H1 (cell line): ENCODE results near the gene PATL2. TPM values are rescaled to one million over a fixed set of nuclear protein-coding genes. Genes with fewer than 3 reads are reported as not detected.

Source experiments
- ATF3 ChIP-seq: IDR thresholded peaks from 2 replicates; pipeline ENCODE4 v1.6.1; 2011; ENCODE audit warnings: low read depth, mild to moderate bottlenecking, low read length; ENCODE audit not compliant: insufficient read depth
- BCL11A ChIP-seq, 2 experiments: IDR thresholded peaks; one replicate each; pipeline ENCODE4 v1.6.1; 2011; ENCODE audit warnings: low read depth in 2 of 2, low read length in 2 of 2, mild to moderate bottlenecking in 2 of 2
- CTCF ChIP-seq, 3 experiments: IDR thresholded peaks; 1 replicate in 2 of 3; 2 replicates in 1 of 3; pipeline versions ENCODE4 v1.5.1 to v1.6.1; 2011; ENCODE audit warnings: low read length in 3 of 3, mild to moderate bottlenecking in 3 of 3, inconsistent platforms in 2 of 3, low read depth in 1 of 3, moderate library complexity in 1 of 3; ENCODE audit not compliant: insufficient read depth in 1 of 3; ENCODE audit errors: control extremely low read depth in 1 of 3
- KDM5A ChIP-seq: fragments of 200-600 bp; IDR thresholded peaks from 2 replicates; pipeline ENCODE4 v1.7.1; 2012; ENCODE audit warnings: mild to moderate bottlenecking, low read length, inconsistent platforms, mixed read lengths
- MAX ChIP-seq: IDR thresholded peaks from 2 replicates; pipeline ENCODE4 v1.6.1; 2012; ENCODE audit warnings: inconsistent platforms
- NANOG ChIP-seq: IDR thresholded peaks from 2 replicates; pipeline ENCODE4 v1.6.1; 2011; ENCODE audit warnings: low read length, low read depth, mild to moderate bottlenecking, inconsistent platforms; ENCODE audit not compliant: insufficient read depth, poor library complexity, severe bottlenecking
- RBBP5 ChIP-seq: IDR thresholded peaks from 2 replicates; pipeline ENCODE4 v1.7.1; 2012; ENCODE audit warnings: low read depth, mild to moderate bottlenecking, inconsistent platforms, low read length, moderate library complexity, borderline replicate concordance
- RNF2 ChIP-seq: fragments of 200-900, 300-1000 bp; sonication (generic); IDR thresholded peaks from 2 replicates; pipeline ENCODE4 v1.7.1; 2016; ENCODE audit warnings: borderline replicate concordance, low read depth, mild to moderate bottlenecking, antibody characterized with exemption, low read length; ENCODE audit not compliant: poor library complexity, severe bottlenecking; ENCODE audit errors: missing control alignments
- TCF12 ChIP-seq: IDR thresholded peaks from 2 replicates; pipeline ENCODE4 v1.6.1; 2011; ENCODE audit warnings: low read depth, mild to moderate bottlenecking, low read length
- polyA plus RNA-seq, 7 experiments: library from polyadenylated mRNA; depleted of rRNA in 3 of 7; stranded (reverse) in 5 of 7; unstranded in 2 of 7; fragments of >200 nt in 5 of 7; fragments of 200-250 nt in 2 of 7; gene quantifications; 1 replicate in 5 of 7; 2 replicates in 1 of 7; 4 replicates in 1 of 7; pipeline versions ENCODE4 v1.2.1 to v1.2.3, GENCODE V29; 2011 to 2013; ENCODE audit warnings: missing spikeins in 2 of 7, mixed read lengths in 2 of 7
- total RNA-seq: library from RNA; stranded (reverse); fragmentation: NEBNext Ultra II Directional; extraction: Animal tissue kit (Norgen Biotek cat#: 25700); gene quantifications from 2 replicates; pipeline ENCODE4 v1.2.1, GENCODE V29; 2021

The PATL2 gene
- total and polyA plus RNA-seq, 2 of the 8 experiments (the other 6 are each of a cell fraction or from before 2014, with no cell fraction given), result 0.65 to 1.3 TPM

GRCh38 chr15:44712346-44713005 is 1.4 kb upstream of the PATL2 start (continued):
- no peak for TF ChIP-seq CTCF (IDR thresholded peaks at IDR 0.05; ENCODE audit: control extremely low read depth in 1 of 3, insufficient read depth in 1 of 3, low read depth in 1 of 3, low read length in 3 of 3)
- TF ChIP-seq TCF12, result no peak
- no peak for TF ChIP-seq MAX
- TF ChIP-seq BCL11A (IDR thresholded peaks at IDR 0.05; ENCODE audit: low read depth in 2 of 2, low read length in 2 of 2), result no peak
- no peak for TF ChIP-seq ATF3
- TF ChIP-seq NANOG, result no peak
- TF ChIP-seq RBBP5, result no peak
- TF ChIP-seq RNF2, result no peak
- TF ChIP-seq KDM5A, result no peak
- TF ChIP-seq, all 59 proteins: peak for 0
